DOHH2 (cell line): Measurements from ENCODE around the gene CDK14.

Experiments
- CTCF ChIP-seq: fragments of 200-600 bp; sonication (generic); IDR thresholded peaks from one replicate; pipeline ENCODE4 v1.5.1; 2014; ENCODE audit warnings: antibody characterized with exemption, mild to moderate bottlenecking, low read depth, low read length; ENCODE audit not compliant: poor library complexity, severe bottlenecking
- EZH2phosphoT487 ChIP-seq: fragments of 200-600 bp; sonication (generic); IDR thresholded peaks from 2 replicates; pipeline ENCODE4 v1.6.1; 2017; ENCODE audit warnings: borderline replicate concordance, mild to moderate bottlenecking, antibody characterized with exemption, low read length, moderate library complexity, mixed read lengths

- TF ChIP-seq CTCF (no peak), EZH2phosphoT487 (no peak)
These were observed 31.7 kb upstream of the CDK14 start for GRCh38 chr7:90564455-90564854.
